ENCODE measurements around the gene NUP62.

The NUP62 gene

GRCh38 chr19:49877020-49877878 lies 52.1 kb downstream of the NUP62 start, which contains the start of the genes AKT1S1 and TBC1D17:
Gene AKT1S1 (minus strand): TSS chr19:49877355. CDS start chr19:49873295, 4,060 bp downstream.
Gene TBC1D17 (plus strand): TSS chr19:49877702. CDS start chr19:49877724, 22 bp downstream.
- H3K4me3 ChIP-seq (ENCODE audit: low read depth, low read length) = peak within 1 kb of the TSS; percentile 89
- no peak for TF ChIP-seq CTCF (IDR thresholded peaks at IDR 0.05; ENCODE audit: low read depth, low read length)

- no peak for TF ChIP-seq CTCF (IDR thresholded peaks at IDR 0.05; ENCODE audit: low read depth, low read length)
These were observed 52.8 kb downstream of the NUP62 start for GRCh38 chr19:49876422-49877019.

GRCh38 chr19:49875857-49876421 lies 53.4 kb downstream of the NUP62 start:
- H3K4me3 ChIP-seq (ENCODE audit: low read depth, low read length) = peak overlapping the region; percentile 89
- no peak for TF ChIP-seq CTCF (IDR thresholded peaks at IDR 0.05; ENCODE audit: low read depth, low read length)

More at GRCh38 chr19:49876422-49877019, 52.8 kb downstream of the NUP62 start:
- peak overlapping the region; percentile 89 for H3K4me3 ChIP-seq (ENCODE audit: low read depth, low read length)

GRCh38 chr19:49875177-49875576 lies 54.1 kb downstream of the NUP62 start:
- peak overlapping the region; percentile 89 for H3K4me3 ChIP-seq (ENCODE audit: low read depth, low read length)

GRCh38 chr19:49874503-49875157 lies 54.7 kb downstream of the NUP62 start:
- no peak for TF ChIP-seq CTCF (IDR thresholded peaks at IDR 0.05; ENCODE audit: low read depth, low read length)
- H3K4me3 ChIP-seq (ENCODE audit: low read depth, low read length) = no peak overlapping the region; the same call in 1 of the 2 replicates

More at GRCh38 chr19:49875177-49875576, 54.1 kb downstream of the NUP62 start:
- TF ChIP-seq CTCF (IDR thresholded peaks at IDR 0.05; ENCODE audit: low read depth, low read length) = no peak

GRCh38 chr19:49873834-49874233 lies 55.5 kb downstream of the NUP62 start:
- H3K4me3 ChIP-seq (ENCODE audit: low read depth, low read length) = no peak overlapping the region
- TF ChIP-seq CTCF (IDR thresholded peaks at IDR 0.05; ENCODE audit: low read depth, low read length) = no peak
